NT2/D1 (cell line): ENCODE measurements around the gene CLSTN3.

Source experiments
- SUZ12 ChIP-seq: IDR thresholded peaks from 2 replicates; pipeline ENCODE4 v1.6.1; 2011; ENCODE audit not compliant: insufficient read length, insufficient read depth; ENCODE audit errors: extremely low read depth
- ZNF274 ChIP-seq: IDR thresholded peaks from 2 replicates; pipeline ENCODE4 v1.6.1; 2011; ENCODE audit warnings: mild to moderate bottlenecking, low read depth, low read length

GRCh38 chr12:7101694-7102131 lies 28.5 kb upstream of the CLSTN3 start:
- no peak for TF ChIP-seq ZNF274
- no peak for TF ChIP-seq SUZ12
